ENCODE results near the gene ADPRHL1. TPM values are rescaled to one million over a fixed set of nuclear protein-coding genes. Genes with fewer than 3 reads are reported as not detected.
A peak's percentile ranks its signal among the peaks of the same experiment; 100 is the strongest.
"Not testable (repeated sequence)": the region's sequence is repeated elsewhere in the genome, so short reads cannot be mapped to it uniquely, and the experiment has no call there.

ADPRHL1 gene
- total RNA-seq, 1 donor from 2014 or later, result 2.7 TPM

DNA sequence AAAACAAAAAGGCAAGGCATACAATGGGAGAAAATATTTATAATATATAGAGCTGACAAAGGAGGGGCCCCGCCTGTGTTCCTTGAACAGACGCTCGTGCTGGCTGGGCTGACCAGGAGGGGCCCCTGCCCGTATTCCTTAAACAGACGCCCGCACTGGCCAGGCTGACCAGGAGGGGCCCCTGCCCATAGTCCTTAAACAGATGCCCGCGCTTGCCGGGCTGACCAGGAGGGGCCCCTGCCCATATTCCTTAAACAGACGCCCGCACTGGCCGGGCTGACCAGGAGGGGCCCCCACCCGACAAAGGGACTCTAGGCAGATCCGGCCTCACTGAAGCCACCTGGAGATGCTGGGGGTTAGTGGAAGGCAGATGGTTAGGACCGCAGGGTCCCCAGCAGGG, 9.3 kb downstream of the ADPRHL1 start:
- Histone ChIP-seq H3K27me3 (ENCODE audit: low read depth) (no peaks in the 10 kb centered on the region), H3K4me1 (no peaks in the 10 kb centered on the region), H3K27ac (no peak overlapping the region), H3K4me3 (no peak overlapping the region), H3K36me3 (no peaks in the 10 kb centered on the region), H3K9me3 (no peaks in the 10 kb centered on the region)
- intact Hi-C loops (cut with DNase I), result no loop called here
- DNase-seq (no peak), ATAC-seq (no peak)
- TF ChIP-seq, protein P1, sequence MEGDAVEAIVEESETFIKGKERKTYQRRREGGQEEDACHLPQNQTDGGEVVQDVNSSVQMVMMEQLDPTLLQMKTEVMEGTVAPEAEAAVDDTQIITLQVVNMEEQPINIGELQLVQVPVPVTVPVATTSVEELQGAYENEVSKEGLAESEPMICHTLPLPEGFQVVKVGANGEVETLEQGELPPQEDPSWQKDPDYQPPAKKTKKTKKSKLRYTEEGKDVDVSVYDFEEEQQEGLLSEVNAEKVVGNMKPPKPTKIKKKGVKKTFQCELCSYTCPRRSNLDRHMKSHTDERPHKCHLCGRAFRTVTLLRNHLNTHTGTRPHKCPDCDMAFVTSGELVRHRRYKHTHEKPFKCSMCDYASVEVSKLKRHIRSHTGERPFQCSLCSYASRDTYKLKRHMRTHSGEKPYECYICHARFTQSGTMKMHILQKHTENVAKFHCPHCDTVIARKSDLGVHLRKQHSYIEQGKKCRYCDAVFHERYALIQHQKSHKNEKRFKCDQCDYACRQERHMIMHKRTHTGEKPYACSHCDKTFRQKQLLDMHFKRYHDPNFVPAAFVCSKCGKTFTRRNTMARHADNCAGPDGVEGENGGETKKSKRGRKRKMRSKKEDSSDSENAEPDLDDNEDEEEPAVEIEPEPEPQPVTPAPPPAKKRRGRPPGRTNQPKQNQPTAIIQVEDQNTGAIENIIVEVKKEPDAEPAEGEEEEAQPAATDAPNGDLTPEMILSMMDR (IDR thresholded peaks at IDR 0.05), result no peak

DNA sequence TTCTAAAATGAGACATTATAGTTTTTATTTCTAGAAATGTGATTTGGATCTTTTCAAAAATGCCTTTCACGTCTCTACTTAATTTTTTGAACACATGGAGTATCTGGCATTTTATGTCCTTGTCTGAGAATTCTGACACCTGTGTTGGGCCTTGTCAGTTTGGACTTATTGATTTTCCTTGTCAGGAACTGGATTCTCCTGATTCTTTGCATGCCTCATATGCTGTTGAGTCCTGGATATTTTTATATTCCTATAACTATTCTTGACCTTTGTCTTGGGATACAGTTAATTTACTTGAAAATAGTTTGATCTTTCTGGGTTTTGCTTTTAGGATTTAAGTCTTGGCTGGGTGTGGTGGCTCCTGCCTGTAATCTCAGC, 10.3 kb downstream of the ADPRHL1 start:
- TF ChIP-seq, protein P1 (IDR thresholded peaks at IDR 0.05), result no peak
- H3K36me3 ChIP-seq, result no peaks in the 10 kb centered on the region
- no peaks in the 10 kb centered on the region for H3K27me3 ChIP-seq (ENCODE audit: low read depth)
- H3K4me1 ChIP-seq, result no peaks in the 10 kb centered on the region
- DNase-seq (no peak), ATAC-seq (no peak)
- no peaks in the 10 kb centered on the region for H3K9me3 ChIP-seq
- H3K27ac ChIP-seq, result no peak overlapping the region
- intact Hi-C loops (cut with DNase I), result no loop called here
- no peak overlapping the region for H3K4me3 ChIP-seq

DNA sequence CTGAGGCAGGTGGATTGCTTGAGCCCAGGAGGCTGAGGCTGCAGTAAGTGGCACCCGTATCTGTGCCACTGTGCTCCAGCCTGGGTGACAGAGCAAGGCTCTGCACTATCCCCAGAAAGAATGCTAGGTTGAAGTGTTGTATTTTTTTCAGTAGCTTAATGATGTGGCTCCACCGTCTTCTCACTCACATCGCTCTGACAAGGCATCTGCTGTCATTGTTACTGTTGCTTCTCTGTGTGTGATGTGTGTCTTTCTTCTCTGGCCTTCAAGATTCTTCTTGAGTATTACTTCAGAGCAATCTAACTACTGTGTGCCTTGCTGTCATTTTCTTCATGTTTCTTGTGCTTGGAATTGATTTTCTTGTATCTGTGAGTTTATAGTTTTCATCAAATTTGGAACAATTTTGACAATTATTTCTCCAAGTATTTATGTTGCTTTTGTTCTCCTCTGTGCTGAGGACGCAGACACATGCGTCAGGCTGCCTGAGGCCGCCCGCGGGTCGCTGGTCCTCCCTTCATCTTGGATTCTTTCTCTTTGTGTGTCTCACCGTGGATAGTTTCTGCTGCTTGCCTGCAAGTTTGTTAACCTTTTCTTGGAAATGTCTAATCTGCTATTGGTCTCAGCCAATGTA, 10.8 kb downstream of the ADPRHL1 start:
- ATAC-seq, result no peak
- no peak for DNase-seq
- TF ChIP-seq, protein P1 (IDR thresholded peaks at IDR 0.05), result no peak
- H3K4me1 ChIP-seq, result no peaks in the 10 kb centered on the region
- H3K27me3 ChIP-seq (ENCODE audit: low read depth), result no peaks in the 10 kb centered on the region
- intact Hi-C loops (cut with DNase I), result no loop called here
- no peak overlapping the region for H3K27ac ChIP-seq
- H3K9me3 ChIP-seq, result no peaks in the 10 kb centered on the region
- no peak overlapping the region for H3K4me3 ChIP-seq
- no peaks in the 10 kb centered on the region for H3K36me3 ChIP-seq

- ATAC-seq, result peak in 1 of 2 donors; percentile 25
These were observed 11.6 kb downstream of the ADPRHL1 start for GRCh38 chr13:113441661-113442060.

GRCh38 chr13:113437408-113438010, 15.8 kb downstream of the ADPRHL1 start:
- Histone ChIP-seq H3K27me3 (ENCODE audit: low read depth) (no peaks in the 10 kb centered on the region), H3K4me1 (no peaks in the 10 kb centered on the region), H3K27ac (no peak overlapping the region), H3K4me3 (no peak overlapping the region), H3K9me3 (no peaks in the 10 kb centered on the region), H3K36me3 (no peaks in the 10 kb centered on the region)
- TF ChIP-seq, protein P1 (IDR thresholded peaks at IDR 0.05), result no peak
- ATAC-seq (no peak), DNase-seq (peak; percentile 46)
- intact Hi-C loops (cut with DNase I), result no loop called here

More at GRCh38 chr13:113441661-113442060, 11.6 kb downstream of the ADPRHL1 start:
- intact Hi-C loops (cut with DNase I), result no loop called here
- Histone ChIP-seq H3K36me3 (no peaks in the 10 kb centered on the region), H3K4me1 (no peaks in the 10 kb centered on the region), H3K9me3 (no peaks in the 10 kb centered on the region), H3K27ac (no peak overlapping the region), H3K27me3 (ENCODE audit: low read depth) (no peaks in the 10 kb centered on the region), H3K4me3 (no peak overlapping the region)
- peak; percentile 30 for DNase-seq
- TF ChIP-seq, protein P1 (IDR thresholded peaks at IDR 0.05), result no peak

- DNase-seq; ATAC-seq; H3K9me3 ChIP-seq; H3K4me1 ChIP-seq; H3K27me3 ChIP-seq (ENCODE audit: low read depth); H3K4me3 ChIP-seq; H3K36me3 ChIP-seq; intact Hi-C loops (cut with DNase I); H3K27ac ChIP-seq: not testable (repeated sequence)
These were observed 16.4 kb downstream of the ADPRHL1 start for GRCh38 chr13:113436866-113437265.

DNA sequence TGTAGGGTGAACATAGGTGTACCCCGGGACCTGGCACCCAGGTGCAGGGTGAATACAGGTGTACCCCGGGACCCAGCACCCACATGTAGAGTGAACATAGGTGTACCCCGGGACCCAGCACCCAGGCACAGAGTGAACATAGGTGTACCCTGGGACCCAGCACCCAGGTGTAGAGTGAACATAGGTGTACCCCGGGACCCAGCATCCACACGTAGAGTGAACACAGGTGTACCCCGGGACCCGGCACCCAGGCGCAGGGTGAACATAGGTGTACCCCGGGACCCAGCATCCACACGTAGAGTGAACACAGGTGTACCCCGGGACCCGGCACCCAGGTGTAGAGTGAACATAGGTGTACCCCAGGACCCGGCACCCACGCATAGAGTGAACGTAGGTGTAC, 17.4 kb downstream of the ADPRHL1 start:
- H3K9me3 ChIP-seq; intact Hi-C loops (cut with DNase I); H3K36me3 ChIP-seq; H3K4me1 ChIP-seq; H3K27me3 ChIP-seq (ENCODE audit: low read depth); H3K27ac ChIP-seq; H3K4me3 ChIP-seq; ATAC-seq: not testable (repeated sequence)
- peak; percentile 45 for DNase-seq

Measured in lower lobe of right lung (tissue), 2 donors.